K562 (cell line): ENCODE data around the gene ANXA4. TPM values are rescaled to one million over a fixed set of nuclear protein-coding genes. Genes with fewer than 3 reads are reported as not detected.
A peak's percentile ranks its signal among the peaks of the same experiment; 100 is the strongest.

Experiments used
- AFF4 ChIP-seq: sonication (generic); formaldehyde crosslinking; IDR thresholded peaks from 2 replicates; pipeline ENCODE4 v1.8.0; 2023; ENCODE audit warnings: mild to moderate bottlenecking, missing genetic modification reagents
- ESRRA ChIP-seq: fragments of 450-650 bp; IDR thresholded peaks from 2 replicates; pipeline ENCODE4 v1.6.1; 2014; ENCODE audit warnings: low read depth, mild to moderate bottlenecking, moderate library complexity, borderline replicate concordance
- EWSR1 ChIP-seq: fragments of 450-650 bp; IDR thresholded peaks from 2 replicates; pipeline ENCODE4 v1.6.1; 2018; ENCODE audit warnings: borderline replicate concordance, mild to moderate bottlenecking, low read depth, moderate library complexity; ENCODE audit not compliant: partially characterized antibody
- HMG20A ChIP-seq: fragments of 450-650 bp; formaldehyde crosslinking; conservative IDR thresholded peaks from 2 replicates; pipeline ENCODE4 v1.4.0; 2020; ENCODE audit warnings: mild to moderate bottlenecking, mixed read lengths
- JUND ChIP-seq, 2 experiments: IDR thresholded peaks; 2 replicates in 1 of 2; 3 replicates in 1 of 2; pipeline ENCODE4 v1.6.1; 2011; ENCODE audit warnings: borderline replicate concordance in 2 of 2, low read depth in 2 of 2, low read length in 2 of 2, improper control_type of control experiment in 1 of 2, missing biosample characterization in 1 of 2, missing genetic modification characterization in 1 of 2, missing genetic modification reagents in 1 of 2
- KAT7 ChIP-seq: sonication (generic); formaldehyde crosslinking; IDR thresholded peaks from 2 replicates; pipeline ENCODE4 v1.8.0; 2022; ENCODE audit warnings: missing genetic modification reagents, mild to moderate bottlenecking, borderline replicate concordance
- polyA plus RNA-seq, 8 experiments: library from polyadenylated mRNA; depleted of rRNA in 4 of 8; stranded (reverse) in 5 of 8; unstranded in 3 of 8; fragments of >200 nt; fragmentation: Nextera tagmentation in 2 of 8; fragmentation: Illumina TruSeq in 1 of 8; extraction: Ambion mirVana in 2 of 8; extraction: Trizol in 1 of 8; gene quantifications; 2 replicates each; pipeline versions ENCODE4 v1.2.1 to v1.2.3, GENCODE V29; 2011 to 2014; ENCODE audit warnings: inconsistent platforms in 1 of 8, missing spikeins in 1 of 8
- total RNA-seq, 7 experiments: library from RNA; depleted of rRNA in 6 of 7; stranded (reverse); fragments of >200 nt in 6 of 7; fragmentation: Illumina TruSeq in 2 of 7; extraction: Trizol in 2 of 7; gene quantifications; 2 replicates each; pipeline versions ENCODE4 v1.2.1 to v1.2.3, GENCODE V29; 2011 to 2021; ENCODE audit warnings: low replicate concordance in 1 of 7

The ANXA4 gene
- total and polyA plus RNA-seq, 9 of the 15 experiments (the other 6 are each of a cell fraction or from before 2014, with no cell fraction given) = 3.4 to 13.6 (median 11.6) TPM

DNA sequence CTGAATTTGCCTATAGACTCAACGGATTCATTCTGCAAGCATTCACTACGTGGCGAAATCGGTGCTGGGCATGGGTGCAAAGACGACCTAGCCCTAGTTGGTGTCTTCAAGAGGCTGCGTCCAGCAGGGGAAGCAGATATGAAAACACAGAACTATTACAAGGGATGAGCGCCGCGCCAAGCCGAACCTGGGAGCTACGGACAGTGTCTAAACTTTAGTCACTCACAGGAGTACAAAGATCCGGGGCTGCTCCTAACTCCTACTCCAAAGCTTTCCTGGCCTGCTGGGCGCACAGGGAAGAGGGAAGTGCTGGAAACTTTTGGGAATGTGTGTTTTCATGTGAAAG, 732 bp upstream of the ANXA4 start (continued):
- TF ChIP-seq AFF4 (CRISPR knock-in tag) (peak; percentile 21; the same call in 1 of the 2 replicates), EWSR1 (no peak), ESRRA (no peak), HMG20A (CRISPR knock-in tag) (no peak), JUND (IDR thresholded peaks at IDR 0.05; ENCODE audit: borderline replicate concordance, low read depth, low read length) (no peak), JUND (tag; IDR thresholded peaks at IDR 0.05; ENCODE audit: borderline replicate concordance, low read depth, low read length) (0 out of 3 replicates have a peak, but pooled peaks have one; percentile 12), KAT7 (CRISPR knock-in tag) (0 out of 2 replicates have a peak, but pooled peaks have one; percentile 23)
